Natural killer cell (primary cell): ENCODE measurements around the gene SLC66A1. TPM values are rescaled to one million over a fixed set of nuclear protein-coding genes. Genes with fewer than 3 reads are reported as not detected.
A peak's percentile ranks its signal among the peaks of the same experiment; 100 is the strongest.

Source experiments
- ATAC-seq, 3 donors: fragments of 150-1000 bp in 2 of 3; fragments of 200-7000 bp in 1 of 3; cut with Tn5 transposase; 1 replicate in 1 of 3; 2 replicates in 2 of 3; pipeline ENCODE4 v1.10.0; 2021; ENCODE audit warnings: mild to moderate bottlenecking in 2 of 3, moderate library complexity in 2 of 3
- DNase-seq, 2 donors: peaks; one replicate each; pipeline versions ENCODE4 v3.0.0 to v3.0.0-alpha.2; 2013 to 2021; ENCODE audit warnings: mixed read lengths in 1 of 2
- H3K27ac ChIP-seq: one replicate; pipeline ENCODE4 v1.5.1; 2013; ENCODE audit warnings: mild to moderate bottlenecking, low read length
- H3K27me3 ChIP-seq: one replicate; pipeline ENCODE4 v1.6.1; 2013; ENCODE audit warnings: low read length; ENCODE audit not compliant: control insufficient read depth, insufficient read depth
- H3K36me3 ChIP-seq: one replicate; pipeline ENCODE4 v1.6.1; 2013; ENCODE audit warnings: low read length; ENCODE audit not compliant: control insufficient read depth, insufficient read depth
- H3K4me1 ChIP-seq: one replicate; pipeline ENCODE4 v1.6.1; 2013; ENCODE audit warnings: low read length; ENCODE audit not compliant: control insufficient read depth, insufficient read depth
- H3K4me3 ChIP-seq: one replicate; pipeline ENCODE4 v1.5.1; 2013; ENCODE audit warnings: low read length
- H3K9me3 ChIP-seq: one replicate; pipeline ENCODE4 v1.6.1; 2013; ENCODE audit warnings: low read length; ENCODE audit not compliant: control insufficient read depth, insufficient read depth
- H3K27ac Mint-ChIP-seq, 2 donors: one replicate each; pipeline ENCODE4 v1.8.0; 2022; ENCODE audit warnings: mild to moderate bottlenecking in 2 of 2, mixed read lengths in 2 of 2, moderate library complexity in 1 of 2
- H3K27me3 Mint-ChIP-seq, 2 donors: one replicate each; pipeline ENCODE4 v1.8.0; 2022; ENCODE audit warnings: low read depth in 2 of 2, mixed read lengths in 2 of 2
- H3K36me3 Mint-ChIP-seq: one replicate; pipeline ENCODE4 v1.8.0; 2022; ENCODE audit warnings: mixed read lengths
- H3K4me1 Mint-ChIP-seq, 2 donors: one replicate each; pipeline ENCODE4 v1.8.0; 2022; ENCODE audit warnings: mixed read lengths in 2 of 2
- H3K4me3 Mint-ChIP-seq: one replicate; pipeline ENCODE4 v1.8.0; 2022; ENCODE audit warnings: mild to moderate bottlenecking, moderate library complexity, mixed read lengths
- H3K9me3 Mint-ChIP-seq, 2 donors: one replicate each; pipeline ENCODE4 v1.8.0; 2022; ENCODE audit warnings: mixed read lengths in 2 of 2
- CTCF ChIP-seq: fragments of 200-600 bp; IDR thresholded peaks from one replicate; pipeline ENCODE4 v1.8.0; 2022; ENCODE audit warnings: antibody characterized with exemption
- WGBS: methylation state at CpG from one replicate; pipeline ENCODE4 v1.1.7; 2013; ENCODE audit warnings: missing lambda C conversion rate; ENCODE audit not compliant: insufficient coverage; 5-methylcytosine and 5-hydroxymethylcytosine counted together
- intact Hi-C: fragments of 100-400 bp; cut with micrococcal nuclease; formaldehyde crosslinking; loops from one replicate; pipeline ENCODE4 v1.14.2; 2022
- total RNA-seq, 4 donors: library from RNA; stranded (reverse); fragments of 120-200 nt in 1 of 4; gene quantifications; one replicate each; pipeline versions ENCODE4 v1.2.3 to v1.2.4, GENCODE V29; 2013 to 2022

The SLC66A1 gene
- total RNA-seq, 3 donors from 2014 or later (not counting 1 experiment from before 2014, with no cell fraction given): 5.8 to 8.5 (median 7.6) TPM

- H3K27ac ChIP-seq: no peak overlapping the region
- H3K27me3 ChIP-seq: no peaks in the 10 kb centered on the region
- ATAC-seq (no peak), DNase-seq (no peak)
- Mint-ChIP-seq H3K4me1 (peaks cover 0 to 14% of the 10 kb centered on the region in 2 donors), H3K27me3 (no peaks in the 10 kb centered on the region), H3K27ac (peak overlapping the region in 1 of 2 donors; percentile 45), H3K9me3 (no peaks in the 10 kb centered on the region), H3K36me3 (no peaks in the 10 kb centered on the region), H3K4me3 (no peak overlapping the region)
- H3K9me3 ChIP-seq: no peaks in the 10 kb centered on the region
- no peak for TF ChIP-seq CTCF
- intact Hi-C loops: no loop called here
- peaks cover 6% of the 10 kb centered on the region for H3K4me1 ChIP-seq
- 91% methylated on average over 14 of the region's 15 CpGs for WGBS
- H3K4me3 ChIP-seq: no peak overlapping the region
- peaks cover 69% of the 10 kb centered on the region for H3K36me3 ChIP-seq
Observed at GRCh38 chr1:19348441-19349198, 36.5 kb downstream of the SLC66A1 start.

GRCh38 chr1:19349999-19350398 is 37.9 kb downstream of the SLC66A1 start:
- Mint-ChIP-seq H3K9me3 (no peaks in the 10 kb centered on the region), H3K27ac (peak overlapping the region in 1 of 2 donors; percentile 31), H3K27me3 (no peaks in the 10 kb centered on the region), H3K4me3 (no peak overlapping the region), H3K36me3 (no peaks in the 10 kb centered on the region), H3K4me1 (peaks cover 0 to 14% of the 10 kb centered on the region in 2 donors)
- no peak for DNase-seq
- Histone ChIP-seq H3K4me3 (no peak overlapping the region), H3K9me3 (no peaks in the 10 kb centered on the region), H3K36me3 (peaks cover 69% of the 10 kb centered on the region), H3K27ac (no peak overlapping the region), H3K4me1 (peaks cover 6% of the 10 kb centered on the region), H3K27me3 (no peaks in the 10 kb centered on the region)
- no peak for ATAC-seq
- WGBS: 95% methylated on average over 17 of the region's 17 CpGs
- TF ChIP-seq CTCF: no peak
- intact Hi-C loops: no loop called here

GRCh38 chr1:19350566-19350965 is 38.4 kb downstream of the SLC66A1 start:
- Mint-ChIP-seq H3K27ac (peak overlapping the region in 1 of 2 donors; percentile 31), H3K36me3 (no peaks in the 10 kb centered on the region), H3K4me1 (peaks cover 0 to 14% of the 10 kb centered on the region in 2 donors), H3K27me3 (no peaks in the 10 kb centered on the region), H3K9me3 (no peaks in the 10 kb centered on the region), H3K4me3 (no peak overlapping the region)
- DNase-seq (no peak), ATAC-seq (no peak)
- no peaks in the 10 kb centered on the region for H3K9me3 ChIP-seq
- intact Hi-C loops: no loop called here
- TF ChIP-seq CTCF: no peak
- no peak overlapping the region for H3K27ac ChIP-seq
- H3K36me3 ChIP-seq: peaks cover 67% of the 10 kb centered on the region
- no peaks in the 10 kb centered on the region for H3K27me3 ChIP-seq
- no peak overlapping the region for H3K4me3 ChIP-seq
- H3K4me1 ChIP-seq: peaks cover 6% of the 10 kb centered on the region
- WGBS: 95% methylated on average over 3 of the region's 5 CpGs

- no peak overlapping the region for H3K27ac Mint-ChIP-seq
- H3K36me3 ChIP-seq: peaks cover 74% of the 10 kb centered on the region
- no peaks in the 10 kb centered on the region for H3K9me3 Mint-ChIP-seq
- no peak for TF ChIP-seq CTCF
- H3K27me3 Mint-ChIP-seq: no peaks in the 10 kb centered on the region
- no peaks in the 10 kb centered on the region for H3K27me3 ChIP-seq
- intact Hi-C loops: no loop called here
- no peak overlapping the region for H3K27ac ChIP-seq
- no peaks in the 10 kb centered on the region for H3K36me3 Mint-ChIP-seq
- 97% methylated on average over 10 of the region's 10 CpGs for WGBS
- peaks cover 0 to 9% of the 10 kb centered on the region in 2 donors for H3K4me1 Mint-ChIP-seq
- ATAC-seq (no peak), DNase-seq (no peak)
- no peak overlapping the region for H3K4me3 ChIP-seq
- no peaks in the 10 kb centered on the region for H3K9me3 ChIP-seq
- no peak overlapping the region for H3K4me3 Mint-ChIP-seq
- peaks cover 6% of the 10 kb centered on the region for H3K4me1 ChIP-seq
Observed at GRCh38 chr1:19351873-19352272, 39.7 kb downstream of the SLC66A1 start.
